ENCODE data around the gene COL9A3. TPM values are rescaled to one million over a fixed set of nuclear protein-coding genes. Genes with fewer than 3 reads are reported as not detected.

The COL9A3 gene
- total RNA-seq, 1 experiment from 2014 or later: 150 TPM

GRCh38 chr20:62770916-62771315 lies 45.9 kb upstream of the COL9A3 start:
- Histone ChIP-seq H2BK12ac (ENCODE audit: insufficient read length, low read depth, low read length) (no peak overlapping the region), H3K79me2 (ENCODE audit: insufficient read depth, low read length) (no peaks in the 10 kb centered on the region), H3T11ph (ENCODE audit: low read length) (no peak overlapping the region), H3K9ac (ENCODE audit: extremely low read depth, insufficient read length, low read length) (no peak overlapping the region), H3K23ac (ENCODE audit: insufficient read length, low read depth, low read length) (no peak overlapping the region), H3K18ac (ENCODE audit: insufficient read length, low read depth, low read length) (no peak overlapping the region), H2BK15ac (ENCODE audit: low read depth, low read length) (no peak overlapping the region), H3K27me3 (ENCODE audit: insufficient read depth, low read length) (no peaks in the 10 kb centered on the region), H4K5ac (ENCODE audit: insufficient read length, low read depth, low read length) (no peak overlapping the region), H3K23me2 (ENCODE audit: insufficient read length, low read depth, low read length, poor library complexity, severe bottlenecking) (no peaks in the 10 kb centered on the region), H2BK120ac (ENCODE audit: low read depth, low read length, poor library complexity, severe bottlenecking) (no peak overlapping the region), H2BK20ac (ENCODE audit: low read depth, low read length, poor library complexity, severe bottlenecking) (no peak overlapping the region), H3K27ac (ENCODE audit: insufficient read length, low read depth, low read length) (no peak overlapping the region), H2AFZ (ENCODE audit: low read length) (no peak overlapping the region), H3K4me1 (ENCODE audit: insufficient read depth, low read length) (no peaks in the 10 kb centered on the region), H4K8ac (replicated peaks; ENCODE audit: insufficient read length, low read depth, low read length) (no peak overlapping the region), H3K4me2 (ENCODE audit: insufficient read depth, insufficient read length, low read length) (no peak overlapping the region), H4K20me1 (ENCODE audit: control insufficient read depth, insufficient read depth, insufficient read length) (no peaks in the 10 kb centered on the region), H3K56ac (ENCODE audit: insufficient read length, low read depth, low read length) (no peak overlapping the region), H4K91ac (ENCODE audit: insufficient read length, low read depth, low read length) (no peak overlapping the region), H3K4ac (ENCODE audit: low read depth, low read length) (no peak overlapping the region), H3K14ac (ENCODE audit: insufficient read depth, low read length) (no peak overlapping the region), H3K79me1 (ENCODE audit: insufficient read depth, low read depth, low read length, poor library complexity, severe bottlenecking) (no peaks in the 10 kb centered on the region), H2BK5ac (ENCODE audit: insufficient read length, low read length) (no peak overlapping the region), H3K9me3 (ENCODE audit: control insufficient read depth, low read depth, low read length) (no peaks in the 10 kb centered on the region), H2AK5ac (ENCODE audit: insufficient read length, low read length) (no peak overlapping the region)
- no peak for DNase-seq
- Mint-ChIP-seq H3K9me3 (no peaks in the 10 kb centered on the region; a peak in 1 of 5 replicates), H3K4me1 (peaks cover 2 to 19% of the 10 kb centered on the region in 2 experiments; a peak in 3 of 4 replicates), H3K27ac (no peak overlapping the region), H3K36me3 (ENCODE audit: insufficient read depth in 1 of 3, low read depth in 3 of 3) (no peaks in the 10 kb centered on the region), H3K4me3 (no peak overlapping the region), H3K27me3 (ENCODE audit: low read depth) (peaks cover 16% of the 10 kb centered on the region)
- no peak for TF ChIP-seq CTCF (conservative IDR thresholded peaks at IDR 0.05)
- WGBS (ENCODE audit: extremely low coverage, insufficient read length, low lambda C conversion rate): no CpG with 5 or more reads among the region's 14 CpGs

Measured in H9 (cell line).